ENCODE measurements around the gene HECTD4.
"Not testable (repeated sequence)": the region's sequence is repeated elsewhere in the genome, so short reads cannot be mapped to it uniquely, and the experiment has no call there.

HECTD4 gene

GRCh38 chr12:112121780-112122565, 260.3 kb downstream of the HECTD4 start:
- Histone ChIP-seq H3K4me1 (ENCODE audit: insufficient read depth, insufficient read length) (peaks cover 3% of the 10 kb centered on the region), H3K36me3 (ENCODE audit: insufficient read depth, insufficient read length, low read length) (no peaks in the 10 kb centered on the region), H3K9ac (ENCODE audit: insufficient read length, low read depth) (no peak overlapping the region), H3K9me3 (ENCODE audit: insufficient read depth, low read length) (no peaks in the 10 kb centered on the region), H3K4me3 (ENCODE audit: insufficient read length, low read depth) (no peak overlapping the region), H3K27me3 (ENCODE audit: insufficient read depth, insufficient read length) (peaks cover 3% of the 10 kb centered on the region)
- no peak for DNase-seq (ENCODE audit: low read depth, low spot score)
- no peak for TF ChIP-seq SUZ12 (IDR thresholded peaks at IDR 0.05; ENCODE audit: extremely low read depth, insufficient read depth, insufficient read length)

- Histone ChIP-seq H3K4me3 (ENCODE audit: insufficient read length, low read depth) (no peak overlapping the region), H3K27me3 (ENCODE audit: insufficient read depth, insufficient read length) (no peaks in the 10 kb centered on the region), H3K9me3 (ENCODE audit: insufficient read depth, low read length) (no peaks in the 10 kb centered on the region), H3K36me3 (ENCODE audit: insufficient read depth, insufficient read length, low read length) (no peaks in the 10 kb centered on the region), H3K9ac (ENCODE audit: insufficient read length, low read depth) (no peak overlapping the region), H3K4me1 (ENCODE audit: insufficient read depth, insufficient read length) (peaks cover 3% of the 10 kb centered on the region)
- DNase-seq (ENCODE audit: low read depth, low spot score) = no peak
- TF ChIP-seq SUZ12 (IDR thresholded peaks at IDR 0.05; ENCODE audit: extremely low read depth, insufficient read depth, insufficient read length) (no peak), ZNF274 (IDR thresholded peaks at IDR 0.05; ENCODE audit: low read depth, low read length) (no peak), YY1 (IDR thresholded peaks at IDR 0.05; ENCODE audit: insufficient read depth, insufficient read length) (no peak)
These were observed 264.5 kb downstream of the HECTD4 start for GRCh38 chr12:112117685-112118084.

- no peaks in the 10 kb centered on the region for H3K27me3 ChIP-seq (ENCODE audit: insufficient read depth, insufficient read length)
- no peak overlapping the region for H3K4me3 ChIP-seq (ENCODE audit: insufficient read length, low read depth)
- peak; percentile 85 for DNase-seq (ENCODE audit: low read depth, low spot score)
- TF ChIP-seq ZNF274 (IDR thresholded peaks at IDR 0.05; ENCODE audit: low read depth, low read length) (no peak), YY1 (IDR thresholded peaks at IDR 0.05; ENCODE audit: insufficient read depth, insufficient read length) (no peak), SUZ12 (IDR thresholded peaks at IDR 0.05; ENCODE audit: extremely low read depth, insufficient read depth, insufficient read length) (no peak)
- no peak overlapping the region for H3K9ac ChIP-seq (ENCODE audit: insufficient read length, low read depth)
- no peaks in the 10 kb centered on the region for H3K9me3 ChIP-seq (ENCODE audit: insufficient read depth, low read length)
- no peaks in the 10 kb centered on the region for H3K36me3 ChIP-seq (ENCODE audit: insufficient read depth, insufficient read length, low read length)
- no peaks in the 10 kb centered on the region for H3K4me1 ChIP-seq (ENCODE audit: insufficient read depth, insufficient read length)
These were observed 265.8 kb downstream of the HECTD4 start for GRCh38 chr12:112116232-112117060.

GRCh38 chr12:112115259-112116045, 266.8 kb downstream of the HECTD4 start:
- no peaks in the 10 kb centered on the region for H3K36me3 ChIP-seq (ENCODE audit: insufficient read depth, insufficient read length, low read length)
- H3K9me3 ChIP-seq (ENCODE audit: insufficient read depth, low read length) = no peaks in the 10 kb centered on the region
- H3K27me3 ChIP-seq (ENCODE audit: insufficient read depth, insufficient read length) = no peaks in the 10 kb centered on the region
- TF ChIP-seq ZNF274 (IDR thresholded peaks at IDR 0.05; ENCODE audit: low read depth, low read length) = no peak
- no peaks in the 10 kb centered on the region for H3K4me1 ChIP-seq (ENCODE audit: insufficient read depth, insufficient read length)
- no peak overlapping the region for H3K4me3 ChIP-seq (ENCODE audit: insufficient read length, low read depth)
- no peak overlapping the region for H3K9ac ChIP-seq (ENCODE audit: insufficient read length, low read depth)
- DNase-seq (ENCODE audit: low read depth, low spot score) = no peak

GRCh38 chr12:112112409-112113133, 269.7 kb downstream of the HECTD4 start:
- H3K9me3 ChIP-seq (ENCODE audit: insufficient read depth, low read length) = no peaks in the 10 kb centered on the region
- H3K27me3 ChIP-seq (ENCODE audit: insufficient read depth, insufficient read length) = no peaks in the 10 kb centered on the region
- no peak overlapping the region for H3K4me3 ChIP-seq (ENCODE audit: insufficient read length, low read depth)
- no peak for TF ChIP-seq ZNF274 (IDR thresholded peaks at IDR 0.05; ENCODE audit: low read depth, low read length)
- no peak for TF ChIP-seq SUZ12 (IDR thresholded peaks at IDR 0.05; ENCODE audit: extremely low read depth, insufficient read depth, insufficient read length)
- no peak for TF ChIP-seq YY1 (IDR thresholded peaks at IDR 0.05; ENCODE audit: insufficient read depth, insufficient read length)
- no peak overlapping the region for H3K9ac ChIP-seq (ENCODE audit: insufficient read length, low read depth)
- no peak for DNase-seq (ENCODE audit: low read depth, low spot score)
- H3K36me3 ChIP-seq (ENCODE audit: insufficient read depth, insufficient read length, low read length) = no peaks in the 10 kb centered on the region
- no peaks in the 10 kb centered on the region for H3K4me1 ChIP-seq (ENCODE audit: insufficient read depth, insufficient read length)

GRCh38 chr12:112111931-112112330, 270.3 kb downstream of the HECTD4 start:
- H3K9ac ChIP-seq (ENCODE audit: insufficient read length, low read depth) = no peak overlapping the region
- H3K36me3 ChIP-seq (ENCODE audit: insufficient read depth, insufficient read length, low read length) = peaks cover 4% of the 10 kb centered on the region
- TF ChIP-seq YY1 (IDR thresholded peaks at IDR 0.05; ENCODE audit: insufficient read depth, insufficient read length) (no peak), SUZ12 (IDR thresholded peaks at IDR 0.05; ENCODE audit: extremely low read depth, insufficient read depth, insufficient read length) (no peak), ZNF274 (IDR thresholded peaks at IDR 0.05; ENCODE audit: low read depth, low read length) (no peak)
- no peak overlapping the region for H3K4me3 ChIP-seq (ENCODE audit: insufficient read length, low read depth)
- no peaks in the 10 kb centered on the region for H3K27me3 ChIP-seq (ENCODE audit: insufficient read depth, insufficient read length)
- no peak for DNase-seq (ENCODE audit: low read depth, low spot score)
- no peaks in the 10 kb centered on the region for H3K4me1 ChIP-seq (ENCODE audit: insufficient read depth, insufficient read length)
- H3K9me3 ChIP-seq (ENCODE audit: insufficient read depth, low read length) = no peaks in the 10 kb centered on the region

GRCh38 chr12:112110787-112111662, 271.2 kb downstream of the HECTD4 start:
- H3K4me3 ChIP-seq (ENCODE audit: insufficient read length, low read depth); H3K9ac ChIP-seq (ENCODE audit: insufficient read length, low read depth); H3K27me3 ChIP-seq (ENCODE audit: insufficient read depth, insufficient read length): not testable (repeated sequence)

More at GRCh38 chr12:112110787-112111662, 271.2 kb downstream of the HECTD4 start:
- H3K4me1 ChIP-seq (ENCODE audit: insufficient read depth, insufficient read length); DNase-seq (ENCODE audit: low read depth, low spot score); H3K9me3 ChIP-seq (ENCODE audit: insufficient read depth, low read length): not testable (repeated sequence)
- peaks cover 11% of the 10 kb centered on the region for H3K36me3 ChIP-seq (ENCODE audit: insufficient read depth, insufficient read length, low read length)

Measured in NT2/D1 (cell line).